ENCODE data around the gene CPE.

DNA sequence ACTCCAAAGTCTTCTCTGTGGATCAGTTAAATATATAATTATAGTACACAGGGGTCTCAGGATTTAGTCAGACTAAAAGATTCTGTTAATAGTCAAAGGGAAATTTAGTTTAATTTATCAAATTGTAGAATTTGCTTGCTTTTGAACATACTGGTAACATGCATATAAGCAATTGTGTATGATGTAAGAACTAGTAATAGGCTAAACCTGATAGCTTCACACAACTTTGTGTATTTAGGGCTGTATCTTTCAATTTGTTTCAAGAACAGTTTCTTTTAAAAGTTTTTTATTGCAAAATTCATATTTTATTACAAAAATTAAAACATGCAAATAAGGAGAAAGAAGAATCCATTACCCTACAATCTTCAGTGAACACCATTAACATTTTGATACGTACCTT is 99.5 kb downstream of the CPE start:
- TF ChIP-seq, protein P1, sequence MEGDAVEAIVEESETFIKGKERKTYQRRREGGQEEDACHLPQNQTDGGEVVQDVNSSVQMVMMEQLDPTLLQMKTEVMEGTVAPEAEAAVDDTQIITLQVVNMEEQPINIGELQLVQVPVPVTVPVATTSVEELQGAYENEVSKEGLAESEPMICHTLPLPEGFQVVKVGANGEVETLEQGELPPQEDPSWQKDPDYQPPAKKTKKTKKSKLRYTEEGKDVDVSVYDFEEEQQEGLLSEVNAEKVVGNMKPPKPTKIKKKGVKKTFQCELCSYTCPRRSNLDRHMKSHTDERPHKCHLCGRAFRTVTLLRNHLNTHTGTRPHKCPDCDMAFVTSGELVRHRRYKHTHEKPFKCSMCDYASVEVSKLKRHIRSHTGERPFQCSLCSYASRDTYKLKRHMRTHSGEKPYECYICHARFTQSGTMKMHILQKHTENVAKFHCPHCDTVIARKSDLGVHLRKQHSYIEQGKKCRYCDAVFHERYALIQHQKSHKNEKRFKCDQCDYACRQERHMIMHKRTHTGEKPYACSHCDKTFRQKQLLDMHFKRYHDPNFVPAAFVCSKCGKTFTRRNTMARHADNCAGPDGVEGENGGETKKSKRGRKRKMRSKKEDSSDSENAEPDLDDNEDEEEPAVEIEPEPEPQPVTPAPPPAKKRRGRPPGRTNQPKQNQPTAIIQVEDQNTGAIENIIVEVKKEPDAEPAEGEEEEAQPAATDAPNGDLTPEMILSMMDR (IDR thresholded peaks at IDR 0.05) = no peak
- no peak for TF ChIP-seq EP300 (IDR thresholded peaks at IDR 0.05)
